Ascending aorta (tissue), 2 donors: Measurements from ENCODE around the gene BTNL2. TPM values are rescaled to one million over a fixed set of nuclear protein-coding genes. Genes with fewer than 3 reads are reported as not detected.

ENCODE experiments used
- DNase-seq, 2 donors: peaks; one replicate each; pipeline ENCODE4 v3.0.0-alpha.2; 2019; ENCODE audit warnings: low spot score in 2 of 2
- H3K27ac ChIP-seq, 2 donors: fragments of 200-600 bp; sonication (generic); one replicate each; pipeline ENCODE4 v1.5.1; 2016 to 2017; ENCODE audit warnings: mild to moderate bottlenecking in 1 of 2
- H3K27me3 ChIP-seq: fragments of 200-600 bp; sonication (generic); one replicate; pipeline ENCODE4 v1.5.1; 2017
- H3K36me3 ChIP-seq, 2 donors: fragments of 200-600 bp; sonication (generic); one replicate each; pipeline ENCODE4 v1.5.1; 2016
- H3K4me1 ChIP-seq, 2 donors: fragments of 200-600 bp; sonication (generic); one replicate each; pipeline ENCODE4 v1.5.1; 2016 to 2017; ENCODE audit warnings: mild to moderate bottlenecking in 1 of 2
- H3K4me3 ChIP-seq, 2 donors: fragments of 200-600 bp; sonication (generic); one replicate each; pipeline ENCODE4 v1.5.1; 2016 to 2017; ENCODE audit warnings: mild to moderate bottlenecking in 1 of 2
- H3K9me3 ChIP-seq, 2 donors: fragments of 200-600 bp; sonication (generic); one replicate each; pipeline ENCODE4 v1.5.1; 2016
- CTCF ChIP-seq, 3 experiments: fragments of 200-600 bp in 2 of 3; fragments of 450-650 bp in 1 of 3; sonication (generic) in 2 of 3; IDR thresholded peaks; one replicate each; pipeline ENCODE4 v1.5.1; 2016 to 2019; ENCODE audit warnings: antibody characterized with exemption in 3 of 3, mild to moderate bottlenecking in 1 of 3, moderate library complexity in 1 of 3
- intact Hi-C: fragments of 100-400 bp; cut with DNase I; formaldehyde crosslinking; loops from one replicate; pipeline ENCODE4 v1.15.1; 2023
- total RNA-seq: library from RNA; depleted of rRNA; stranded (reverse); fragments of >200 nt; gene quantifications from one replicate; pipeline ENCODE4 v1.1.0, GENCODE V29; 2016

The BTNL2 gene
- total RNA-seq, 1 donor from 2014 or later = not detected

DNA sequence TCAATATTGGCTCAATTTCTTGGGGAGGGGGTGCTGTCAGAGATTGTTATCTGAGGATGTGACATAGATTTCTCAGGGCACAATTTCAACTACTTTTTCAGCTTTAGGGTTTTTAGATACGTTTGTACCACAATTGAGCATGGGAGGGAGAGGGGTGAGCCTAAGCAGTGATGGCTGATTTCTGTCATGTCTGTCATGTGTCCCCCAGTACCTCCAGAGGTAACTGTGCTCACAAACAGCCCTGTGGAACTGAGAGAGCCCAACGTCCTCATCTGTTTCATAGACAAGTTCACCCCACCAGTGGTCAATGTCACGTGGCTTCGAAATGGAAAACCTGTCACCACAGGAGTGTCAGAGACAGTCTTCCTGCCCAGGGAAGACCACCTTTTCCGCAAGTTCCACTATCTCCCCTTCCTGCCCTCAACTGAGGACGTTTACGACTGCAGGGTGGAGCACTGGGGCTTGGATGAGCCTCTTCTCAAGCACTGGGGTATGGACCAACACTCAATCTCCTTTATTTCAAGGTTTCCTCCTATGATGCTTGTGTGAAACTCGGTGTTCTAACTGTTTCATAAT, 36.1 kb upstream of the BTNL2 start:
- no peaks in the 10 kb centered on the region for H3K36me3 ChIP-seq
- H3K9me3 ChIP-seq = no peaks in the 10 kb centered on the region
- H3K4me3 ChIP-seq = no peak overlapping the region
- no peak for TF ChIP-seq CTCF (IDR thresholded peaks at IDR 0.05)
- no peaks in the 10 kb centered on the region for H3K4me1 ChIP-seq
- H3K27me3 ChIP-seq = no peaks in the 10 kb centered on the region
- no peak overlapping the region for H3K27ac ChIP-seq
- intact Hi-C loops = no loop called here
- DNase-seq = no peak

GRCh38 chr6:32442243-32442667, 35.3 kb upstream of the BTNL2 start:
- no peak for DNase-seq
- H3K9me3 ChIP-seq = no peaks in the 10 kb centered on the region
- H3K27me3 ChIP-seq = no peaks in the 10 kb centered on the region
- H3K4me1 ChIP-seq = no peaks in the 10 kb centered on the region
- H3K36me3 ChIP-seq = no peaks in the 10 kb centered on the region
- H3K27ac ChIP-seq = no peak overlapping the region
- TF ChIP-seq CTCF (IDR thresholded peaks at IDR 0.05) = no peak
- H3K4me3 ChIP-seq = peak overlapping the region in 1 of 2 donors; percentile 48
- intact Hi-C loops = no loop called here

DNA sequence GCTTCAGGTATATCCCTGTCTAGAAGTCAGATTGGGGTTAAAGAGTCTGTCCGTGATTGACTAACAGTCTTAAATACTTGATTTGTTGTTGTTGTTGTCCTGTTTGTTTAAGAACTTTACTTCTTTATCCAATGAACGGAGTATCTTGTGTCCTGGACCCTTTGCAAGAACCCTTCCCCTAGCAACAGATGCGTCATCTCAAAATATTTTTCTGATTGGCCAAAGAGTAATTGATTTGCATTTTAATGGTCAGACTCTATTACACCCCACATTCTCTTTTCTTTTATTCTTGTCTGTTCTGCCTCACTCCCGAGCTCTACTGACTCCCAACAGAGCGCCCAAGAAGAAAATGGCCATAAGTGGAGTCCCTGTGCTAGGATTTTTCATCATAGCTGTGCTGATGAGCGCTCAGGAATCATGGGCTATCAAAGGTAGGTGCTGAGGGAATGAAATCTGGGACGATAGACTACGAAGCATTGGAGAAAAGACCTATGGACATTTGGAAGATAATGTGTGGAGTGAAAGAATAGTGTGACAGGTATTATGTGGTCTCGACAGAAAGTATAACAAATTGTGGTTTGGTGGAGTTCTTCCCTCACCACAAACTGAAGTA, 32.7 kb upstream of the BTNL2 start, which contains the start of gene HLA-DRA:
HLA-DRA (plus strand) TSS at position 286 of the 613 bp plus-strand sequence; CDS start at position 350, 64 bp downstream.
- Histone ChIP-seq H3K36me3 (no peaks in the 10 kb centered on the region), H3K4me1 (no peaks in the 10 kb centered on the region), H3K27me3 (no peaks in the 10 kb centered on the region), H3K9me3 (no peaks in the 10 kb centered on the region), H3K27ac (peak within 1 kb of the TSS in 1 of 2 donors; percentile 10), H3K4me3 (peak within 1 kb of the TSS; percentile 34 to 48)
- intact Hi-C loops = no loop called here
- DNase-seq = no peak
- no peak for TF ChIP-seq CTCF (IDR thresholded peaks at IDR 0.05)

DNA sequence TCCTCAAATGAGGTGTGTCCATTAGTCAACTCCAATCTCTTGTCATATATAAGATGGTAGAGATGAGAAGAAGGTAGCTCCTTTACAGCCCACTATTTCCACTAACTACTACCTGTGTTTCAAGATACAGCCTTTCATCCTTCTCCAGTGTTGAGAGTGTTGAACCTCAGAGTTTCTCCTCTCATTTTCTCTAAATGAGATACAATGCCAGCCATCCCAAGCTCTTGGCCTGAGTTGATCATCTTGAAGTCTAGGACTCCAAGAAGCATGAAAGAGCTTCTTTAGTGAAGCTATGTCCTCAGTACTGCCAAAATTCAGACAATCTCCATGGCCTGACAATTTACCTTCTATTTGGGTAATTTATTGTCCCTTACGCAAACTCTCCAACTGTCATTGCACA, 32.2 kb upstream of the BTNL2 start:
- no peak overlapping the region for H3K4me3 ChIP-seq
- H3K4me1 ChIP-seq = no peaks in the 10 kb centered on the region
- no peaks in the 10 kb centered on the region for H3K9me3 ChIP-seq
- intact Hi-C loops = no loop called here
- no peak overlapping the region for H3K27ac ChIP-seq
- DNase-seq = no peak
- TF ChIP-seq CTCF (IDR thresholded peaks at IDR 0.05) = no peak
- no peaks in the 10 kb centered on the region for H3K27me3 ChIP-seq
- H3K36me3 ChIP-seq = no peaks in the 10 kb centered on the region

DNA sequence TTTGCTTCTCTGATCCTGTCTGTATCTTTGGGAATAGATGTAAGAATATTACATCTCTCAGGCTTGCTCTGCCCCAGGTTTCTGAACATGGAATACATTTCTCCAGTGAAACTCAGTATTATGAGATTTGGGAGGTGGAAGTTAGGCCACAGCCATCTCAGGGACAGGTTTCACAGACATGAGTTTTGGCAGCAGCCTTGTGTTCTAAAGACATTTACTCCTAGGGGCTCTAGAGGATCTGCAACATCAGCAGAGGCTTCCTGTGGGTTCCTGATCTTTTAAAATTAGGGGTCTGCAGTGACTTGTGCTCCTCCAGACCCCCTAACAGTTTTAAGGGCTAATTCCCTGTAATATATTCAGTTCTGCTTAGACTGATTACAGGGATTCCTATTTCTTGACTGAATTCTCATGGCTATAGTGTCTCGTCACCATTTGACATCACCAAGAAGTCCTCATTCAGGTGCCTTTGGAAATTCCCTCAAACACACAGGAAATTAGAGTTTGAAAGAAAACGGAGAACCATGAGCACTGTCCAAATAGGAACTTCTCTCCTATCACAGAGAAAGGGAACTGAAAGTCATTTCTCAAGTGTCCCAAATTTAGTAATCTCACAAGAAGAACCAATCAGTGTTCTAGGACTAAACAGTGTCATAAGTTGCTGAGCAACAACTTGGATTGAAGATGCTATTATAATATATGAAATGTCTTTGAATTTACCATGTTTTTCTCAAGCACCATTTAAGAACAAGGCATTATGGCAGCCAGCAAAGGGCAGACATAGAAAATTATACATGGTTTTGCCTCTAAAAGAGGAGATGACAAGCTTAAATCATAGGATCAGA, 30.2 kb upstream of the BTNL2 start:
- no peaks in the 10 kb centered on the region for H3K36me3 ChIP-seq
- H3K4me3 ChIP-seq = no peak overlapping the region
- no peaks in the 10 kb centered on the region for H3K27me3 ChIP-seq
- H3K9me3 ChIP-seq = no peaks in the 10 kb centered on the region
- TF ChIP-seq CTCF (IDR thresholded peaks at IDR 0.05) = no peak
- no peak for DNase-seq
- no peaks in the 10 kb centered on the region for H3K4me1 ChIP-seq
- intact Hi-C loops = no loop called here
- H3K27ac ChIP-seq = peak overlapping the region in 1 of 2 donors; percentile 6
